T1000 (cell line): ENCODE results near the gene MAPK1.
"Not testable (repeated sequence)": the region's sequence is repeated elsewhere in the genome, so short reads cannot be mapped to it uniquely, and the experiment has no call there.

ENCODE experiments used
- DNase-seq: peaks from one replicate; lab custom pipeline; 2025; ENCODE audit warnings: mixed read lengths; lab: John Stamatoyannopoulos, UW

MAPK1 gene

GRCh38 chr22:21867528-21868266, at the start of gene MAPK1:
MAPK1 (minus strand) TSS chr22:21867645; CDS start chr22:21867440, 205 bp downstream.
- DNase-seq = peak; percentile 80

- DNase-seq = no peak
Measured at GRCh38 chr22:21916309-21916918, 49.0 kb upstream of the MAPK1 start.

- DNase-seq = no peak
Measured at GRCh38 chr22:21915624-21916308, 48.3 kb upstream of the MAPK1 start.

- DNase-seq = not testable (repeated sequence)
Measured at GRCh38 chr22:21914033-21914642, 46.7 kb upstream of the MAPK1 start.

- DNase-seq = not testable (repeated sequence)
Measured at GRCh38 chr22:21910367-21910766, 42.9 kb upstream of the MAPK1 start.

- no peak for DNase-seq
Measured at GRCh38 chr22:21909871-21910270, 42.4 kb upstream of the MAPK1 start.

- no peak for DNase-seq
Measured at GRCh38 chr22:21907638-21908522, 40.4 kb upstream of the MAPK1 start.

- not testable (repeated sequence) for DNase-seq
Measured at GRCh38 chr22:21905234-21905633, 37.8 kb upstream of the MAPK1 start.

GRCh38 chr22:21904250-21904789, 36.9 kb upstream of the MAPK1 start:
- no peak for DNase-seq

GRCh38 chr22:21903283-21903682, 35.8 kb upstream of the MAPK1 start:
- no peak for DNase-seq

GRCh38 chr22:21902296-21903087, 35.0 kb upstream of the MAPK1 start:
- DNase-seq = no peak

GRCh38 chr22:21898354-21898896, 31.0 kb upstream of the MAPK1 start:
- no peak for DNase-seq

GRCh38 chr22:21896951-21897513, 29.6 kb upstream of the MAPK1 start:
- DNase-seq = no peak

GRCh38 chr22:21896275-21896674, 28.8 kb upstream of the MAPK1 start:
- DNase-seq = not testable (repeated sequence)

GRCh38 chr22:21894799-21895198, 27.4 kb upstream of the MAPK1 start:
- no peak for DNase-seq

GRCh38 chr22:21889251-21889990, 22.0 kb upstream of the MAPK1 start:
- no peak for DNase-seq

GRCh38 chr22:21887841-21888240, 20.4 kb upstream of the MAPK1 start:
- no peak for DNase-seq

GRCh38 chr22:21883930-21884329, 16.5 kb upstream of the MAPK1 start:
- not testable (repeated sequence) for DNase-seq

- DNase-seq = not testable (repeated sequence)
Measured at GRCh38 chr22:21882754-21883333, 15.4 kb upstream of the MAPK1 start.
